Frontal cortex (tissue), 4 donors: Measurements from ENCODE around the gene SLIRP. TPM values are rescaled to one million over a fixed set of nuclear protein-coding genes. Genes with fewer than 3 reads are reported as not detected.
A peak's percentile ranks its signal among the peaks of the same experiment; 100 is the strongest.
"Not testable (repeated sequence)": the region's sequence is repeated elsewhere in the genome, so short reads cannot be mapped to it uniquely, and the experiment has no call there.

Source experiments
- DNase-seq, 2 donors: peaks; one replicate each; pipeline ENCODE4 v3.0.0; 2012; ENCODE audit warnings: low spot score in 2 of 2
- FAIRE-seq: peaks from 2 replicates; lab custom pipeline; 2012; peaks lifted over from hg19 to GRCh38; lab: Jason Lieb, UNC
- total RNA-seq: library from RNA; depleted of rRNA; stranded (reverse); fragments of >200 nt; gene quantifications from one replicate; pipeline ENCODE4 v1.2.3, GENCODE V29; 2014
- donor health status: control.
- donor health status: control.
- donor health status: control.

The SLIRP gene
- total RNA-seq, 1 donor from 2014 or later = 95.4 TPM

- FAIRE-seq (no peak), DNase-seq (no peak)
These were observed 30.8 kb downstream of the SLIRP start for GRCh38 chr14:77738559-77739250.

DNA sequence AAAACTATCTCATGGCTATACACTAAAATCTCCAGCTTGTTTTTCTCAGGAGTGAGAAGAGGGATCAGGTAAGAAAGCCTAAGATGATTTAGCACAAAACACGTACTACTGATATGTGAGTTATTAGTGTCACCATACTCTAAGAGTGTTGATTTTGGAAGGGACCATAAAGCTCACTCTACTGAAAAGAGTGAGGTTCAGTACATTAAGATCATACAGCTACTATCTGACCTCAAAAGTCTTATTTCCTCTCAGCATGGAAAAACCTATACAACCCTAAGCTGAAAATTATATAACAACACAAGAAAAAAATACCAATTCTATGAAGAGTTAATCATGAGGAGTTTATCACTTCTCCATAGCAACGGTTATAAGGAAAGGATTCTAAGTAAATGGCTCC is 33.5 kb downstream of the SLIRP start:
- DNase-seq (no peak), FAIRE-seq (no peak)

- FAIRE-seq = no peak
- no peak for DNase-seq
These were observed 38.3 kb downstream of the SLIRP start for GRCh38 chr14:77746064-77746702.

DNA sequence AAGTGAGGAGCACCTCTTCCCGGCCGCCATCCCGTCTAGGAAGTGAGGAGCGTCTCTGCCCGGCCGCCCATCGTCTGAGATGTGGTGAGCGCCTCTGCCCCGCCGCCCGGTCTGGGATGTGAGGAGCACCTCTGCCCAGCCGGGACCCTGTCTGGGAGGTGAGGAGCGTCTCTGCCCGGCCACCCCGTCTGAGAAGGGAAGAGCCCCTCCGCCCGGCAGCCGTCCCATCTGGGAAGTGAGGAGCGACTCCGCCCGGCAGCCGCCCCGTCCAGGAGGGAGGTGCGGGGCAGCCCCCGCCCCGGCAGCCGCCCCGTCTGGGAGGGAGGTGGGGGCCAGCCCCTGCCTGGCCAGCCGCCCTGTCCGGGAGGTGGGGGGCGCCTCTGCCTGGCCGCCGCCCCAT is 39.5 kb downstream of the SLIRP start:
- not testable (repeated sequence) for DNase-seq, FAIRE-seq

DNA sequence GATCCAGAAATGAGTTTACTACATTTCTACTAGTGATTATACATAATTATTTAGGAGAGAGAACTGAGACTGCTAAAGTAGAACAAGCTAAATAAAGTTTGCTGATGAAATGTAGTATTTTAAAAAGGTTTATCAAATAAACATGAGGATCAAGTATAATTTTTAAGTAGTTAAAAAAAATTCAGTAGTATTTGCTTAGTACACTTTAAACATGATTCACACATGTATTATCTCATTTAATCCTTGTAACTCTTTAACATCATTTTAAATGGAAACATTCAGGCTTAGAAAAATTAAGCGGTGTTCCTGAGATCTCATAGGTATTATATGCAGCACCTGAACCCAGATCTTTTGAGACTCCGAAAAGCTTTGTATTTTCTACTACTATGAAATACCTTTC is 44.4 kb downstream of the SLIRP start:
- no peak for FAIRE-seq

DNA sequence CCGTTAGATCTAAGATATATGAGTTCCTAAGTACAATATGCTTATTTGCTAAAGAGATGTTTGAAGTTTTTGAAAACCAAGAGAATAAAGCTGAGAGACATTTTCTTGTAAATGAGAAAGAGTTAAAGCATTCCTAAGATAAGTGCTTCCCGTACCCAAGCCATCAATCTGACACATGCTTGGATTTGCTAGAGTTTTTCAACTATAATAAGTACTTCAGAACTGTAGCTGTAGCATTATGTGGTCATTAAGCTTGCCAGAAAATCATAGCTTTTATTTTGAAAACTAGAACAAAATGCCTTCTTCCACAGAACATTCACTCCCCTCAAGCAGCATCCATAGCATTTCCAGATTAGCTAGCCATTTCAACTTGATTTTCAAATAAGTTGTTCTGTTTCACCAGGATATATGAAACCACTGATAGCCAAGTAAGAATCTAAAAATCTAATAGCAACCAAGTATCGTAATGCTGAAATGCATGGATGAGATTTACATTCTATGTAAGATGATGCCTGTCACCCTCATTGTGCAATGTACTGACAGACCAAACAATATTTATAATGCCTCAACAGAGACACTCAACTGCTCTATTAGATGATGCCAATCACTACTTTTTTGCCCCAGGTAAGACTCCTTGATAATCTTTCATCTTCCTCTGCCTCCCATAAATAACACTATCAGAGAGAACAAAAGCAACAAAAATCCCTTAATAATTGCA is 45.1 kb downstream of the SLIRP start:
- FAIRE-seq = no peak
- no peak for DNase-seq

More for the DNA sequence above, 44.4 kb downstream of the SLIRP start:
- DNase-seq = no peak

DNA sequence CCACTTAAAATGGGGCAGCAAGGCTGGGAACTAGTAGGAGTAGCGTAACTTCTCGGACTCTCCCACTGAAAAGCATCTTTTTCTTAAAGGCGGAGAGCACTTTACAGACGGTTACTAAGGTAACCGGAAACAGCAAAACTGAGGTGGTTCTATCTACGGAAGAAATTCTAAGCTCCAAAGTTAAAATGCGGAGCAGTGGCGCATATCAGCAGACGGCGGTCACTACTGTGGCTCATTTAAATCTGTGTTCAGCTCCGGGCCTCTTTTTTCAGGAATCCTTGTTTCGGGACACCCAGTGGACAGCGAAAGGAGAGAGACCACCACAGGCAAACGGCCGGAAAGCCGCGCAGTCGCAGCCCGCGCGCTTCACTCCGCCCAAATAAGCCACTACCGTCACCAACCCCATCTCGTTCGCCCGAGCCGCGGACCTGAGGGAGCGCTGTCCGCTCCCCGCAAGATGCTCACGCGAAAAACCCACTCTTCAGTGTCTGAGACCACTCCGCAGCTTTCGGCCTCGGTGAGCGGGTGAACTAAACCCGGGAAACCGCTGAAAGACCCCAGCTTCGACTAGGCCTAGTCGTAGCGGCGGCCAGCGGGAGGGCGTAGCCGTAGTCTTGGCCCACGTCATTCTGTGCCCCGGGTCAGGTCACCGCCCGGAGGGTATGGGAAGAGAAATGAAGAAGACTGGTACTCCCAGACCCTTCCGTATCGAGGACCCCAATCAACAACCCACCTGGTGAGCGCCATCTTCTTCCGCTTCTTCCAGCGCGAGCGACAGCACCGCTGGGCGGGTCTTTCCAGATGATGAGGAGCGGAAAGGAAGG is 52.7 kb downstream of the SLIRP start, which contains the start of gene SNW1:
TSS of gene SNW1 (minus strand) at position 776 of the 824 bp plus-strand sequence. CDS start at position 747, 29 bp downstream.
- peak; percentile 77 to 88 for DNase-seq
- no peak for FAIRE-seq

- DNase-seq (peak in 1 of 2 donors; percentile 22), FAIRE-seq (no peak)
These were observed 53.5 kb downstream of the SLIRP start for GRCh38 chr14:77761205-77761931.

DNA sequence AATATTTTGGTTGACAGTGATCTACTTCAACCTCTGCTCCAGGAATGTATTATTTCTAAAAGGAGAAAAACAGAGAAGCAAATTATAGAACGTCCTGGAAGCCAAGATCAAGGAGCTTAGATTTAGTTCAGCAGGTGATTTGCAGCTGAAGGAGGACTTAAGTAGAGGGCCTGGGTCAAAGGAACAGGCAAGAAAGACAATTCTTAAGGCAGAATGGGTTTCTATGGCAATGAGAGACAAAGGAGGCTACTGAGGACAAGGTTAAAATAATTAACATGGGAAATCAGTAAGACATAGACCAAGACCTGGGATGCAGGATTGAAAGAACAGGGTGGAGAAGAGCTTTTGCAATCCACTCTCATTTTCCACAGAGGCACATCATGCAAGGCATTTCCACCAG is 55.4 kb downstream of the SLIRP start:
- no peak for DNase-seq
- FAIRE-seq = no peak

DNA sequence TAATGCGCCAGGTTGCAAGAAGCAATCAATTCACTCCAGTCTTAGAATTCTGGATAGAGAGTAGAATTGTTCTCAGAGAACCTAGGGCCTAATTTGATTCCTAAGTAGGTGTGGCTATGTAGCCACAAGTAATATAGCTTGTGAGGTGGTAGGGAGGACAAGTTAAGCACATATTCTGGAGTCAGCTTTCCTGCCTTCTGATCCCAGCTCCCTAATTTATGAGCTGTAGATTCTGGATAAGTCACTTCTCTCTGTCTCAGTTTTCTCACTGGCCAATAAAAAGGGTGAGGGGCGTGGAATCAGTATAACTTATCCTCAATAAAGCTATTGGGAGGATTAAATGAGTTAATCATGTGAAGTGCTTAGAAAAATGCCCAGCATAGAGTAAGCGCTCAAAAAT is 56.1 kb downstream of the SLIRP start:
- FAIRE-seq = no peak
- no peak for DNase-seq

Other genes with a start within 250 kb of the SLIRP start
- gene ISM2, start 209.3 kb upstream of the SLIRP start, total RNA-seq = 1.2 TPM
- 23.2 TPM for gene SPTLC2, start 91.5 kb upstream of the SLIRP start, total RNA-seq
- 13.0 TPM for gene ALKBH1, start 80 bp upstream of the SLIRP start, total RNA-seq
- 63.6 TPM for gene SNW1, start 53.1 kb downstream of the SLIRP start, total RNA-seq
- gene ADCK1, start 92.0 kb downstream of the SLIRP start, total RNA-seq = 5.7 TPM